Epithelial cell of proximal tubule (primary cell): ENCODE data around the gene BAIAP2. TPM values are rescaled to one million over a fixed set of nuclear protein-coding genes. Genes with fewer than 3 reads are reported as not detected.

Source experiments
- DNase-seq: peaks from one replicate; pipeline ENCODE4 v3.0.0-alpha.2; 2011; ENCODE audit warnings: low read depth
- H3K4me3 ChIP-seq: 2 replicates; pipeline ENCODE4 v1.5.1; 2011; ENCODE audit warnings: low read depth, mild to moderate bottlenecking, low read length
- total RNA-seq: library from RNA; depleted of rRNA; stranded (reverse); fragments of >200 nt; gene quantifications from 2 replicates; pipeline ENCODE4 v1.2.3, GENCODE V29; 2015
- TF ChIP-seq, protein P1 (sequence below): conservative IDR thresholded peaks from 2 replicates; pipeline ENCODE4 v1.5.1; 2012; ENCODE audit warnings: low read depth, mild to moderate bottlenecking, low read length

The BAIAP2 gene
- total RNA-seq, 1 donor from 2014 or later, result 44.0 TPM

DNA sequence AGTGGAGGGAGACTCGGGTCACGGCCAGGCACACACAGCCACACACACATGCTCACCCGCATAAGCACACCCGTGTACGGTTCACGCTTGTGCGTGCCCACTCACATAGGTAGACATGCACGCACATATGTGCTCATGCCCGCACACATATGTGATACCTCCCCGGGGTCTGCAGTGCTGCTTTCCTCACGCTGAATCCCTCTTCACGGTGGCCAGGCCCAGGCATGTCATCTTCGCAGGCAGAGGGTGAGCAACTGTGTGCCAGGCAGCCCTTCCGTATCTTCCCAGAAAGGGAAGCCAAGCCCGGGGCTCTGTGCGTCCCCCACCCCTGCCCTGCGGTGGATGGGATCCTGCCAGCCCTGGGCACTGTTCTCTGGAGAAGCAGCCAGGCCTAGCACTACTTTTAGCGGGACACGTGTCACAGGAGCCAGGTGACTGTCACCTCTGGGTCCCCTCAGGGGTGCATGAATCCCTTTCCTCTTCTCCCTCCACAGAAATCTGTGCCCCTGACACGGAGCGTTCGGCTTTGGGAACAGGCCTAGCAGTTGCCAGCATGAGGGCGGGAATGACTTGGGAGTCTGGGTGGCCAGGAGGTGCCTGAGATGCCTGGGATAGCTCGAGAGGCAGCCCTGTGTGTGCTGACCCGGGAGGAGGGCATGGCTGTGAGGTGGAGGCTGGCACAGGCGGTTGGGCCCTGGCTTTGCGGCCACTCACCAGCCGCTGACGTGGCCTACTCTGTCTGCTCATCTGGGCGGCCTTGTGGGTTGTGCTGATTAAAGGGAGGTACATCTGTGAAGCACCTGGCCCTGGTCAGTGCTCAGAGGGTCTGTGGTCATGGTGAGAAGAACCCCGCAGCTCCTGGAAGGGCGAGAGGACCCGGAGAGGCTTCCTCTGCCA is 47.5 kb downstream of the BAIAP2 start:
- DNase-seq, result peak; percentile 15
- TF ChIP-seq, protein P1, sequence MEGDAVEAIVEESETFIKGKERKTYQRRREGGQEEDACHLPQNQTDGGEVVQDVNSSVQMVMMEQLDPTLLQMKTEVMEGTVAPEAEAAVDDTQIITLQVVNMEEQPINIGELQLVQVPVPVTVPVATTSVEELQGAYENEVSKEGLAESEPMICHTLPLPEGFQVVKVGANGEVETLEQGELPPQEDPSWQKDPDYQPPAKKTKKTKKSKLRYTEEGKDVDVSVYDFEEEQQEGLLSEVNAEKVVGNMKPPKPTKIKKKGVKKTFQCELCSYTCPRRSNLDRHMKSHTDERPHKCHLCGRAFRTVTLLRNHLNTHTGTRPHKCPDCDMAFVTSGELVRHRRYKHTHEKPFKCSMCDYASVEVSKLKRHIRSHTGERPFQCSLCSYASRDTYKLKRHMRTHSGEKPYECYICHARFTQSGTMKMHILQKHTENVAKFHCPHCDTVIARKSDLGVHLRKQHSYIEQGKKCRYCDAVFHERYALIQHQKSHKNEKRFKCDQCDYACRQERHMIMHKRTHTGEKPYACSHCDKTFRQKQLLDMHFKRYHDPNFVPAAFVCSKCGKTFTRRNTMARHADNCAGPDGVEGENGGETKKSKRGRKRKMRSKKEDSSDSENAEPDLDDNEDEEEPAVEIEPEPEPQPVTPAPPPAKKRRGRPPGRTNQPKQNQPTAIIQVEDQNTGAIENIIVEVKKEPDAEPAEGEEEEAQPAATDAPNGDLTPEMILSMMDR, result no peak
- H3K4me3 ChIP-seq, result no peak overlapping the region

DNA sequence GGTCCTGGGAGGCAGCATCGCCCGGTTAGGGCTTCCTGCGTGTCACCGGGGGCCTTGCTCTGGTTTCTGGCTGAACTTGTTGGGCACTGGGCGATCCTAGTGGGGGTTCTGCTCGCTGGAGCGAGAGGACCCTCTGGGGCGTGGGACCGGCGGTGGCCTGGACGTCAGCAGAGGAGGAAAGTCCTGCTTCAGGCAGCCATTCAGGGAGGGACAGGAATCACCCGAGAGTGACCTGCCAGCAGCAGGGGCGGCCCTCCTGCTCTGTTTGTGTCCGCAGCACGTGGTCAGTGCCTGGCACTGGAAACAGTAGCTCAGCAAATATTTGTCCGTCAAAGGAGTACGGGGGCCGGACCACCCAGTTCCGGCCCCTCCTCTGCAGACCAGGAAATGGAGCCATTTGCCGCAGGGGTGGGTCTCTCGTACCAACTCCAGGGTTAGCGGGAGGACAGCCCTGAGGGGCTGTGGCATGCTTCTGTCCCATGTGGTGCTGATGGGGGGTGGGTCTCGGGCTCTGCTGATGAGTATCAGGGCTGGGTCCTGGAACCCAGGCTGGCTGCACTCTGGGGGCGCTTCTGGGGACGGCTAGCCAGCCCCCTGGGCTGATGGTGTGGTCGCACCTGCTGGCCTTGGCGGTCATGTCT is 48.3 kb downstream of the BAIAP2 start:
- no peak overlapping the region for H3K4me3 ChIP-seq
- TF ChIP-seq, protein P1, result no peak

DNA sequence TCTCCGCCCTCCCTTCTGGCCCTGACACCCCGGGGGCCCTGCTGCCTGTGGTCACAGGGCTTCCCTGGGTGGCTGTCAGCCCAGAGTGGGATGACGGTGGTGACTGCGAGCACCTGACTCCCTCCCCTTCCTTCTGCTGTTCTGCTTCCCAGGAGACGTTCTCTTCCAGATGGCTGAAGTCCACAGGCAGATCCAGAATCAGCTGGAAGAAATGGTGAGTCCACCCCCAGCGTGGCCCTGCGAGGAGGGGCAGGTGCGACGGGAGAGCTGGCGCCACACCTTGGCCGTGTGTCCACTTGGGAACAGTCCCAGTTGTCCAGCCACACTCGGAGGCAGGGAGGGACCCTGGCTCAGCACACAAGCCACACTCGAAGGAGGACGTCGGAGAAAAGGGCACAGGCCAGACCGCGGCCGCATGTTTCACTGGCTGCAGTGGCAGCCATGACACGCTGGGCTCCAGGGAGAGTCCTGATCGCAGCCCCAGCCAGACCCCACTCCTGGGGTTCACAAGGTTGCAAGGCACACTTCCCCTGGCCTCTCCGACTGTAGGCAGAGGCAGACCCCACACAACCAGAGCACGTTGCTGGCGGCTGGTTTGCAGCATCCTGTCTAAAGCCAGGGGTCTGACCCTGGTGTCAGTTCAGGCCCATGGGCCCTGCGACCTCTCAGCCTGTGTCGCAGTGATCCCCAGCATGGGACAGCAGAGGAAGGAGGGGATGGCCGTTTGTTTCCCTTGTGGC is 49.9 kb downstream of the BAIAP2 start:
- no peak for DNase-seq
- H3K4me3 ChIP-seq, result no peak overlapping the region
- TF ChIP-seq, protein P1, result no peak

More for the DNA sequence above, 48.3 kb downstream of the BAIAP2 start:
- DNase-seq, result no peak

DNA sequence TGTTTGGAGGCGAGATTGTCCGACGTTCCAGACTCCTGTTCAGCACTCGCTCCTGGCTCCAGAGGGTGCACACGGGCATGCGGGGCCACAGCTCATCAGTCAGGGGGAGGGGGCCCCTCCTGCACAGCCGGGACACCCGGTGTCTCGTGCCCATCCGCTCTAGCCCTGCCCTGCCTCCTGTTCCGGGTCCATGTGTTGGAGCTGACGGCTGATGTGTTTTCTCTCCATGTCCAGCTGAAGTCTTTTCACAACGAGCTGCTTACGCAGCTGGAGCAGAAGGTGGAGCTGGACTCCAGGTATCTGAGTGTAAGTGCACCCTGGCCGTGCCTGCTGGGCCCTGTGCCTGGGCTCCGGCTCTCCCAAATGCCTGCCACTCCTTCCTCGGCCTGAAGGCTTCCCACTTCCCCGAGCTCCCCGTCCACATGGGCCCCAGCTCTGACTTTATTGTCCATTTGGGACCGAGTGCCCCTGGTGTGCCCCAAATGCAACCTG is 50.5 kb downstream of the BAIAP2 start:
- H3K4me3 ChIP-seq, result no peak overlapping the region
- no peak for DNase-seq
- TF ChIP-seq, protein P1, result no peak

DNA sequence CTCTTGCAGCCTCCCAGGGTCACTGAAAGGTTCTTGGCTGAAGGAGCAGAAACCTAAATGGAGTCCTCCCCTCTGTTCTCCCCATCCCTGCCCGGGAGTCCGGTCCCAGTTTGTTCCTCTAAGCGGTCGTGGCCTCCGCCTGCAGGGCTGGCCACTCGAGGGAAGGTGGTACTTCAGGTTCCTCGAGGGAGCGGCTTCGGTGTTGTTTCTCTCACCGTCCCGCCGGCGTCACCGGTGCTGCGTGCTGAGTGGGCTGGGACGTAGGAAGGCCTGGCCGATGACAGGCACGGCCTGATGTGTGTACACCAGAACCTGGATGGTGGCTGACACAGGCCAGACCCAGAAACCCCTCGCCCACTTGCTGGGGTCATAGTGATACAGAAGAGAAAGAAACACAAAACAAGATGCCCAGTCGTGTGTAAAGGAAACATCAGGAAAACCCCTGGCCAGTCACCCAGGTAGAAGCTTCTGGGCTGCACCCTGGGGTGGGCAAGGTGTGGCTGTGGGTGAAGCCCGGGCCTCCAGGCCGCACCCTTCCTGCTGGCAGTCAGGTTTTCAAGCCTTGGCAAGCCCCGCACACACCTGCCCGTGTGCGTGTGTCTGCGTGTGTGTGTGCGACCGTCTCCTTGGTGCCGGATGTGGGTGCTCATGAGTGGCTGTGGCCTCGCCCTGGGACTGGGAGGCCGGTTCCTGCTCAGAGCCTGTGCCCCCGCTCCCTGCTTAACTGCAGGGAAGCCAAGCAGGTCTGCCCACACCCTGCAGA is 52.0 kb downstream of the BAIAP2 start:
- no peak for DNase-seq
- TF ChIP-seq, protein P1, result no peak
- H3K4me3 ChIP-seq, result no peak overlapping the region

DNA sequence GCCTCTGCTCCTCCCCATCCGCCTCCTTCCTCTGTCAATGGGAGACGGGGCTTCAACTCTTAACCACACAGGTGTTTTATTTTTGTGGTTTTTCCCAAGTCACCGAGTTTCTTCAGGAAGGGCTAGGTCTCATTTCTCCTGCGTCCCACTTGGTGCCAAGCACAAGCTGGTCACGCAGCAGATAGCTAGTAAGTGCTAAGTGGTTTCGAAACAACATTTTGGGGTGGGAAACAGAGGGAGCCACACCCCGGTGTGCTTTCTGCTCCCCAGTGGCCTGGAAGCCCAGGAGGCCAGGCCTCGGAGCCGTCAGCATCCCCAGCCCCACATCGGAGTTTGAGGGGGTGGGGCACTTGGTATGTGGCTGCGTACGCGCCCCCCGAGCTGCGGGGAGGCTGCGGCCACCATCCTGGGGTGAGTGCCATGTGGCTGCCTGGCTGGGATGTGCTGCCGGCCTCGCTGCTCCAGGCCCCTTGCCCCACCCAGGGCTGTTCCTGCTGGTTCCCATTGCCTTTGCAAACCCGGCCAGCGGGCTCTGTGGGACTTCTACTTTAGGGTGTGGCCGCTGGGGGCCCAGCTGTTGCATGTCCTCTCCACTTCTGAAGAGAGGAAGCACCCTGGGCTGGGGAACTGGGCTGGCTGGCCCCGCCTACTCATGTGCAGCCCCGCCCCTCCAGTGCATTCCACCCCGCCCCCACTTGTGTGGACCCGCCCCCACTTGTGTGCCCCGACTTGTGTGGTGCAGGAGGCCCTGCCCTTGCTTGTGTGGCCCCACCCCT is 55.6 kb downstream of the BAIAP2 start:
- DNase-seq, result no peak
- TF ChIP-seq, protein P1, result no peak
- no peak overlapping the region for H3K4me3 ChIP-seq
